ENCODE measurements around the gene RBP3. TPM values are rescaled to one million over a fixed set of nuclear protein-coding genes. Genes with fewer than 3 reads are reported as not detected.

RBP3 gene
- total RNA-seq, 1 donor from 2014 or later, result not detected

- DNase-seq (ENCODE audit: low read depth), result no peak
- no peaks in the 10 kb centered on the region for H3K36me3 ChIP-seq (ENCODE audit: control insufficient read depth, insufficient read depth, low read length)
- peak; percentile 19 for TF ChIP-seq CTCF (IDR thresholded peaks at IDR 0.05; ENCODE audit: insufficient read depth, low read length, poor library complexity, severe bottlenecking)
- H3K4me3 ChIP-seq (ENCODE audit: low read depth, low read length), result no peak overlapping the region
- H3K27me3 ChIP-seq (ENCODE audit: control insufficient read depth, insufficient read depth, low read length), result no peaks in the 10 kb centered on the region
These were observed 55.5 kb downstream of the RBP3 start for GRCh38 chr10:47403446-47404318.

- no peaks in the 10 kb centered on the region for H3K27me3 ChIP-seq (ENCODE audit: control insufficient read depth, insufficient read depth, low read length)
- no peak for DNase-seq (ENCODE audit: low read depth)
- TF ChIP-seq CTCF (IDR thresholded peaks at IDR 0.05; ENCODE audit: insufficient read depth, low read length, poor library complexity, severe bottlenecking), result no peak
- no peaks in the 10 kb centered on the region for H3K36me3 ChIP-seq (ENCODE audit: control insufficient read depth, insufficient read depth, low read length)
- H3K4me3 ChIP-seq (ENCODE audit: low read depth, low read length), result no peak overlapping the region
These were observed 56.3 kb downstream of the RBP3 start for GRCh38 chr10:47404446-47404845.

GRCh38 chr10:47404937-47405336, 56.8 kb downstream of the RBP3 start:
- no peaks in the 10 kb centered on the region for H3K27me3 ChIP-seq (ENCODE audit: control insufficient read depth, insufficient read depth, low read length)
- H3K4me3 ChIP-seq (ENCODE audit: low read depth, low read length), result no peak overlapping the region
- no peak for TF ChIP-seq CTCF (IDR thresholded peaks at IDR 0.05; ENCODE audit: insufficient read depth, low read length, poor library complexity, severe bottlenecking)
- H3K36me3 ChIP-seq (ENCODE audit: control insufficient read depth, insufficient read depth, low read length), result no peaks in the 10 kb centered on the region
- DNase-seq (ENCODE audit: low read depth), result no peak

GRCh38 chr10:47405857-47406547, 57.8 kb downstream of the RBP3 start:
- Histone ChIP-seq H3K27me3 (ENCODE audit: control insufficient read depth, insufficient read depth, low read length) (no peaks in the 10 kb centered on the region), H3K4me3 (ENCODE audit: low read depth, low read length) (no peak overlapping the region), H3K36me3 (ENCODE audit: control insufficient read depth, insufficient read depth, low read length) (no peaks in the 10 kb centered on the region)
- DNase-seq (ENCODE audit: low read depth), result no peak
- TF ChIP-seq CTCF (IDR thresholded peaks at IDR 0.05; ENCODE audit: insufficient read depth, low read length, poor library complexity, severe bottlenecking), result no peak

- H3K36me3 ChIP-seq (ENCODE audit: control insufficient read depth, insufficient read depth, low read length), result no peaks in the 10 kb centered on the region
- TF ChIP-seq CTCF (IDR thresholded peaks at IDR 0.05; ENCODE audit: insufficient read depth, low read length, poor library complexity, severe bottlenecking), result no peak
- no peaks in the 10 kb centered on the region for H3K27me3 ChIP-seq (ENCODE audit: control insufficient read depth, insufficient read depth, low read length)
- no peak overlapping the region for H3K4me3 ChIP-seq (ENCODE audit: low read depth, low read length)
- no peak for DNase-seq (ENCODE audit: low read depth)
These were observed 58.3 kb downstream of the RBP3 start for GRCh38 chr10:47406548-47406869.

Measured in kidney epithelial cell (primary cell).